BJ (cell line): ENCODE results near the gene FDXR. TPM values are rescaled to one million over a fixed set of nuclear protein-coding genes. Genes with fewer than 3 reads are reported as not detected.

Experiments used
- CTCF ChIA-PET: fragments of 350-600 bp; formaldehyde crosslinking; extraction: SDS; loops from one replicate; lab custom pipeline; 2021; ENCODE audit warnings: antibody characterized with exemption, inconsistent platforms; lab: Yijun Ruan, JAX
- POLR2A ChIA-PET: fragments of 300-600 bp; sonication (Branson Sonifier 250); formaldehyde crosslinking; extraction: SDS; loops from one replicate; lab custom pipeline; 2021; ENCODE audit warnings: antibody characterized with exemption; lab: Charles Lee
- DNase-seq: peaks from one replicate; pipeline ENCODE4 v3.0.0-alpha.2; 2011; ENCODE audit warnings: low read depth
- H3K27me3 ChIP-seq: 2 replicates; pipeline ENCODE4 v1.6.0; 2011; ENCODE audit warnings: low read length; ENCODE audit not compliant: control insufficient read depth, insufficient read depth
- H3K36me3 ChIP-seq: 2 replicates; pipeline ENCODE4 v1.5.1; 2011; ENCODE audit warnings: low read length; ENCODE audit not compliant: control insufficient read depth, insufficient read depth
- H3K4me3 ChIP-seq: 2 replicates; pipeline ENCODE4 v1.5.1; 2011; ENCODE audit warnings: low read depth, mild to moderate bottlenecking, control low read depth, low read length
- polyA plus RNA-seq: library from polyadenylated mRNA; depleted of rRNA; stranded (reverse); fragments of >200 nt; gene quantifications from 2 replicates; pipeline ENCODE4 v1.2.3, GENCODE V29; 2011
- TF ChIP-seq, protein P1 (sequence below): IDR thresholded peaks from 2 replicates; pipeline ENCODE4 v1.5.1; 2011; ENCODE audit warnings: low read depth, mild to moderate bottlenecking, control low read depth, inconsistent platforms, low read length, moderate library complexity; ENCODE audit not compliant: insufficient read depth

The FDXR gene
- polyA plus RNA-seq, 1 experiment: 38.0 TPM

- TF ChIP-seq, protein P1, sequence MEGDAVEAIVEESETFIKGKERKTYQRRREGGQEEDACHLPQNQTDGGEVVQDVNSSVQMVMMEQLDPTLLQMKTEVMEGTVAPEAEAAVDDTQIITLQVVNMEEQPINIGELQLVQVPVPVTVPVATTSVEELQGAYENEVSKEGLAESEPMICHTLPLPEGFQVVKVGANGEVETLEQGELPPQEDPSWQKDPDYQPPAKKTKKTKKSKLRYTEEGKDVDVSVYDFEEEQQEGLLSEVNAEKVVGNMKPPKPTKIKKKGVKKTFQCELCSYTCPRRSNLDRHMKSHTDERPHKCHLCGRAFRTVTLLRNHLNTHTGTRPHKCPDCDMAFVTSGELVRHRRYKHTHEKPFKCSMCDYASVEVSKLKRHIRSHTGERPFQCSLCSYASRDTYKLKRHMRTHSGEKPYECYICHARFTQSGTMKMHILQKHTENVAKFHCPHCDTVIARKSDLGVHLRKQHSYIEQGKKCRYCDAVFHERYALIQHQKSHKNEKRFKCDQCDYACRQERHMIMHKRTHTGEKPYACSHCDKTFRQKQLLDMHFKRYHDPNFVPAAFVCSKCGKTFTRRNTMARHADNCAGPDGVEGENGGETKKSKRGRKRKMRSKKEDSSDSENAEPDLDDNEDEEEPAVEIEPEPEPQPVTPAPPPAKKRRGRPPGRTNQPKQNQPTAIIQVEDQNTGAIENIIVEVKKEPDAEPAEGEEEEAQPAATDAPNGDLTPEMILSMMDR: no peak
- DNase-seq: no peak
- Histone ChIP-seq H3K36me3 (no peaks in the 10 kb centered on the region), H3K27me3 (peaks cover 67% of the 10 kb centered on the region), H3K4me3 (no peak overlapping the region)
- ChIA-PET CTCF (interaction anchor here (0.7 to 17.3 kb wide), 5 partner anchors 9 to 64 kb away, joined by 3 to 297 read pairs (median 4); no protein-coding TSS in a partner anchor), POLR2A (no interaction called here)
These were observed 16.7 kb downstream of the FDXR start for GRCh38 chr17:74856112-74856511.

- H3K36me3 ChIP-seq: no peaks in the 10 kb centered on the region
- TF ChIP-seq, protein P1: no peak
- DNase-seq: no peak
- ChIA-PET POLR2A (no interaction called here), CTCF (interaction anchor here (0.7 to 17.3 kb wide), 3 partner anchors 10 to 63 kb away, joined by 3 to 297 read pairs (median 164); no protein-coding TSS in a partner anchor)
- no peak overlapping the region for H3K4me3 ChIP-seq
- H3K27me3 ChIP-seq: peaks cover 62% of the 10 kb centered on the region
These were observed 17.5 kb downstream of the FDXR start for GRCh38 chr17:74855323-74855722.

- no peaks in the 10 kb centered on the region for H3K36me3 ChIP-seq
- no peak overlapping the region for H3K4me3 ChIP-seq
- POLR2A ChIA-PET: no interaction called here
- DNase-seq: no peak
- TF ChIP-seq, protein P1: no peak
- CTCF ChIA-PET: no interaction called here
- peaks cover 58% of the 10 kb centered on the region for H3K27me3 ChIP-seq
These were observed 18.0 kb downstream of the FDXR start for GRCh38 chr17:74854792-74855191.

- Histone ChIP-seq H3K4me3 (no peak overlapping the region), H3K27me3 (peaks cover 48% of the 10 kb centered on the region), H3K36me3 (no peaks in the 10 kb centered on the region)
- ChIA-PET CTCF (interaction anchor here (0.8 to 1.0 kb wide), 2 partner anchors 10 to 12 kb away, joined by 3 to 5 read pairs; no protein-coding TSS in a partner anchor), POLR2A (interaction anchor here (0.6 kb wide), 1 partner anchor 20 kb away, joined by 20 read pairs; no protein-coding TSS in a partner anchor)
- DNase-seq: no peak
- TF ChIP-seq, protein P1: no peak
These were observed 19.1 kb downstream of the FDXR start for GRCh38 chr17:74853669-74854068.

- ChIA-PET POLR2A (no interaction called here), CTCF (interaction anchor here (0.8 to 1.2 kb wide), 2 partner anchors 9 to 10 kb away, joined by 3 to 6 read pairs; no protein-coding TSS in a partner anchor)
- H3K36me3 ChIP-seq: no peaks in the 10 kb centered on the region
- peaks cover 43% of the 10 kb centered on the region for H3K27me3 ChIP-seq
- DNase-seq: no peak
- TF ChIP-seq, protein P1: no peak
- H3K4me3 ChIP-seq: no peak overlapping the region
These were observed 19.8 kb downstream of the FDXR start for GRCh38 chr17:74853048-74853397.
